Left lobe of liver (tissue), 2 donors: ENCODE data around the gene CCDC169. TPM values are rescaled to one million over a fixed set of nuclear protein-coding genes. Genes with fewer than 3 reads are reported as not detected.
"Not testable (repeated sequence)": the region's sequence is repeated elsewhere in the genome, so short reads cannot be mapped to it uniquely, and the experiment has no call there.

ENCODE experiments used
- ATAC-seq: fragments of 200-7000 bp; cut with Tn5 transposase; one replicate; pipeline ENCODE4 v1.9.1; 2020; ENCODE audit warnings: mild to moderate bottlenecking, moderate library complexity
- DNase-seq: peaks from one replicate; pipeline ENCODE4 v3.0.0-alpha.2; 2020; ENCODE audit warnings: low spot score
- total RNA-seq: library from RNA; stranded (reverse); gene quantifications from one replicate; pipeline ENCODE4 v1.2.1, GENCODE V29; 2021
- donor health status: DM: no; HTN: no; CAD: no; lungs with moderate emphysema.
- donor health status: DM: no; HTN: yes; CAD: no.

The CCDC169 gene
- total RNA-seq, 1 donor from 2014 or later, result 0.08 TPM

DNA sequence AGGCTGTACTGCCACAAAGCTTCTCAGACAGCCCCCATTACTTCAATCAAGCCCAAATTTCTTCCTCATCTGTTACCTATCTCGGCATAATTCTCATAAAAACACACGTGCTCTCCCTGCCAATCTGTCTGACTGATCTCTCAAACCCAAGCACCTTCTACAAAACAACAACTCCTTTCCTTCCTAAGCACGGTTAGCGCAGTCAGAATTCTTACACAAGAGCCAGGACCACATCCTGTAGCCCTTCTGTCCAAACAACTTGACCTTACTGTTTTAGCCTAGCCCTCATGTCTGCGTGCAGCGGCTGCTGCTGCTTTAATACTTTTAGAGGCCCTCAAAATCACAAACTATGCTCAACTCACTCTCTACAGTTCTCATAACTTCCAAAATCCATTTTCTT is 22.2 kb upstream of the CCDC169 start:
- ATAC-seq, DNase-seq: not testable (repeated sequence)

DNA sequence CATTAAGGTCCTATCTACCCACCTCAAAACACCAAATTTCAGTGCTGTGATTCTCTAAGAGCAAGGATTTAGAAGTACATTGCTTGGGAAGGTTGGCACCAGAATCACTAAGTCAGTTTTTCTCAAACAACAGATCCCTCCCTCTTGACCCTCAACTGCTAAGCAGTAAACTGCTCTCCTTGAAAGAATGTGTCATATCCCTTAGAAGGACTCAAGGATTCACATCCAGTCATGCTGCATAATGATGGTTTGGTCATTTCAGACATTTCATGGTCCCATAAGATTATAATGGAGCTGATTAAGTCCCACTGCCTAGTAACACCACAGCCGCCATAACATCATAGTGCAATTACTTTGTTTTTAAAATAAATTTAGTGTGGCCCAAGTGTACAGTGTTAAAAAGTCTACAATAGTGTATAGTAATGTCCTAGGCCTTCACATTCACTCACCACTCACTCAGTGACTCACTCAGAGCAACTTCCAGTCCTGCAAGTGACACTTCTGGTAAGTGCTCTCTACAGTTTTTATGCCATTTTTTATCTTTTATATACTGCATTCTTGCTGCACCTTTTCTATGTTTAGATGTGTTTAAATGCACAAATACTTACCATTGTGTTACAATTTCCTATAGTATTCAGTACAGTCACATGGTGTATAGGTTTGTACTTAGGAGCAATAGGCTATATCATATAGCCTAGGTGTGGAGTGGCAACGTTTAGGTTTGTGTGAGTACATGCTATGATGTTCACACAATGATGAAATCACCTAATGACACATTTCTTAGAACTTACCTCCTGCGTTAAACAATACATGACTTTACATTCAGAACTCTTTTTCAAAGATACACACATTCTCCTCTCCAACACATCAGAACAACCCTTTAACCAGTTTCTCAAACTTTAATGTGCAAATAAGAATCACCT is 15.7 kb upstream of the CCDC169 start:
- DNase-seq, result no peak
- no peak for ATAC-seq

DNA sequence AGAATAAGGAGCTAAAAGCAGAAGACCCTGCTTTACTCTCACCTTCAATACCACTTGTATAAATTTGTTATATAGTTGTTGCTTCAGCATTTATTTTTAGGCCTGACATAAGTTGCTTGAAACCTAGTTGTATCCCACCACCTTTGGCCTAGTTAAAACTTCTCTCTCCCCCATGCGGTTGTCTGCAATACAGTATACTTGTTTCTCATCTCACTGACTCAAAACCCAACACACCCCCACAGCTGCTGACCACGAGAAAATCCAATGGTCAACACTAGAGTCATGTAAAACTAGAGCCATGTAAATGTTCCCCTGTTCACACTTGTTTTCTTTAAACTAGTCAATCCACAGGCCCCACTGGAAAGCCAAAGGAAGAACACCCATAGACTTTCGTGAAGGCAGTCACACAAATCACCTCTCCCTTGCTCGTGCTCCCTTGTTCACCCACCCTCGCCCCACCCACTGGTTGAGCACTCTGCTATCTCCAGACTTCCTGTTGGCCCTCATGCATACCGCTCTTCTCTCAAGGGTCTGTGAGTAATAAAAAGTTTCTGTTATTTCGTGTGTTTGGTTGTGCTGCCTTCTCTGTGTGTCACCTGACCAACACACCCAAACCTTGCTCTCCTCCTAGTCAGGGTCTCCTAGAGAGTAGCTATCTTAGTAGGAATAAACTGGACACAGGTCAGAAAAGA is 12.9 kb upstream of the CCDC169 start:
- DNase-seq (no peak), ATAC-seq (no peak)

DNA sequence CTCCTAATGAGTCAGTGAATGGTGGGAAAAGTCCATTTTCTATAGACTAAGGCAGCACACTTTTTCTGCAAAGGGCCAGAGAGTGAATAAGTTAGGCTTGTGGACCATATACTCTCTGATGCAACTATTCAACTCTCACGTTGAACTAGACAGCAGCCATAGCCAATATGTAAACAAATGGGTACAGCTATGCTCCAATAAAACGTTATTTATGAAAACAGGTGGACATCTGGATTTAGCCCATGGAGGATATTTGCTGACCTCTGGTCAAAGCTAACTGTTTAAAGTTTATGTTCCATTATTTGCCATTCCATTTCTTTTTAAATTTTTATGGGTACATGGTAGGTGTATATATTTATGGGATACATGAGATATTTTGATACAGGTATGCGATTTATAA is 4.7 kb upstream of the CCDC169 start:
- DNase-seq (no peak), ATAC-seq (no peak)

DNA sequence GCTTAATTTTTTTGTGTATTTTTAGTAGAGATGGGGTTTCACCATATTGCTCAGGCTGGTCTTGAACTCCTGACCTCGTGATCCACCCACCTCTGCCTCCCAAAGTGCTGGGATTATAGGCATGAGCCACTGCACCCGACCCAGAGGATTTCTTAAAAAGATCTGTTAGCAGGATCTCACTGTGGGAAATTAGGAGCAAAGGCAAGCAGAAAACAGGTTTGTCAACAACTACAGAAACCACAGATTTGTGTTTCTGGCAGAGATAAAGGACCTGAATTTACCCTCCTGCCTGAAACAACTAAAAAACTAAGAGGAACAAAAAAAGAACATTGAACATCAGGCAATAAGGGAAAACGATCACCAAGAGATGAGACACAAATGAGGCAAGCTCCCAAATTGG is 1.9 kb upstream of the CCDC169 start:
- not testable (repeated sequence) for DNase-seq, ATAC-seq

DNA sequence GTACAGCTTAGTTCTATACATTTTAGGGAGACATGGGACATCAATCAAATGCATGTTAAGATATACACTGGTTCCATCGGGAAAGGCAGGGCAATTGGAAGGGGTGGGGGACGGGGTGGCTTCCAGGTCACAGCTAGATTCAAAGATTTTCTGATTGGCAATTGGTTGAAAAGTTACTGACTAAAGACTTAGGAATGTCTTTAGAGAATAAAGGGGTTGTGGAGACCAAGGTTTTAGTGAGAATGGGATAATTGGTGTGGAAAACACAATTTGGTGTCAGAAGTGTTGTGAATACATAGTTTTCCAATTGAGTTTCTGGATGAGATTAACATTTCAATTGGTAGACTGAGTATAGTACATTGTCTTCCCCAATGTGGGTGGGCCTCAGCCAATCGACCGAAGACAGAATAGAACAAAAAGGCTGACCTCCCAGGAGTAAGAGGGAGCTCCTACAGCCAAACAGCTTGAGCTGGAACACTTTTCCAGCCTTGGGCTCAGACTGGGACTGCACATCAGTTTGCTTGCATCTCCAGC is 988 bp upstream of the CCDC169 start:
- DNase-seq (no peak), ATAC-seq (no peak)

DNA sequence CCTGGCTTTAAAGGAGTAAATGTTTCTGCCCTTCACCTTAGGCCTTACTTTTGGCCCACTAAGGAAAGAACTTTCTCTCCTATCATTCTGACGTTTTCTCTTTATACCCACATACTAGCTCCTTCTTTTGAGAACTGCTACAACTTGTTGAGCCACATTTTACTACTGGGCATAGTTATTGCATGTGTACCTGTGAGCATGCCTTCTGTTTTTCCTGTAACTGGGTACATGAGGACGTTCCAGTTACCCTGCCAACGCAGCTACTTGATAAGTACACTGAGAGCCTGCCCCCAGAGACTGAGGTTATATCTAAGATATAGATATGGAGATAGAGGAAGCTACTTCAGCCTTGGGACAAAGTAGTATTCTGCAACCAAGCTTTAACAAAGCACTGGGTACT is 3.5 kb downstream of the CCDC169 start:
- no peak for ATAC-seq
- no peak for DNase-seq

DNA sequence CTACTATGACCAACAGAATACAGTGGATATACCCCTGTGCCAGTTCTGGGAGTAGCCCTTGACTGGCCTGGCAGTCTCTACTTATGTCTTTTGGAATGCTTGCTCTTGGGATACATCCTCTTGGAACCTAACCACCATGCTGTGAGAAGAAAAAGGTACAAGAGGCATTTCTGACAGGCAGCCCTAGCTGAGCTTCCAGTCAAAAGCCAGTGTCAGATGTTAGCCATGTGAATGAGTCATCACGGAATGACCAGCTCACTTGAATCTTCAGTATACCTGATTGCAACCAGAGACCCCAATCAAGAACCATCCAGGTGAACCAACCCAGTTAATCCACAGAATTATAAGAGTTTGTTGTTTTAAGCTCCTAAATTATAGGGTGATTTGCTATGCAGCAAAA is 4.1 kb downstream of the CCDC169 start:
- ATAC-seq, result no peak

DNA sequence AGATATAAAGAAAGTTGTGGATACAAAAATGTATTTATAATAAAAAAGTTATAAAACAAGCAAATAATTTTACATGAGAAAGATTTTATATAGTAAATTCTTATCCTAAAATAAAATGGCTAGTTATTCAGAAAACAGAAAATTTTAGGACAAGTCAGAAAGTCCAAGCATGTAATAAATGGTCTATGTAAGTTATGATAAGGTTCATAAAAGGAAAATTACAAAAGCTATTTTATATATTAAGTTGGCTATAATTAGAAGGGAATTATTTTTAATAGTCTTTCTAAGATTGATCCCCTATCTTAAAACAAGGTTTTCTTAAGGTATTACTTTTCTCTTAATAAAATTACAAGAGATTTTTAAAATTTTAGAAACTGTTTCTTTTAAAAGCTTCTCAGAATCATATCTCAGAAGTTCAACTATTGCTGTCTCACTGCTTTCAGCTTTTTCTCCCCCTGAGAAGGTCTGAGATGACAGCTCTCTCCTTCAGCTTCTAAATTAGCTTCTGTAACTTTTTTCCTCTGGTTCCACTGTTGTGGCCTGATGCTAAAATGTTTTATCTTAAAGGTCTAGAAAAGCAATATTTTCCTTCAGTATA is 8.7 kb downstream of the CCDC169 start:
- no peak for ATAC-seq
- no peak for DNase-seq

More for the DNA sequence above, 4.1 kb downstream of the CCDC169 start:
- DNase-seq, result no peak

DNA sequence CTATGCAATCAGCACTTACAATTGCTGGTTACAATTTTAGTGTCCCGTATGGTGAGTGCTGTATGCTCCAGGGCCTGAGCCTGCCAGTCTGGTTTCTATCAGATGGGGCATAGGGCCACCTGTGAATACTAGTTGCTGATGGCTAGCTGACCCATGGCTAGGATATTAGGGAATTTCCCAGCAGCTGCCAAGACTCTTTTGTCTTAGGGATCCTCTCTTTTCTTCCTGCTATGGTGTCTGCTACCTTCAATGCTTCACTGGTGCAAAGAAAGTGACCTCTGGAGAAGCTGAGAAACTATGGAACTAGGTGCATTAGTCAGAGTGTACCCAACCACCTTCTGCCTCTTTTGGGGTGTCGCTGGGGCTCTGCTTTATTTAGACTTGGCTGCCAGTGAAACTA is 11.6 kb downstream of the CCDC169 start:
- ATAC-seq, result no peak
- no peak for DNase-seq

DNA sequence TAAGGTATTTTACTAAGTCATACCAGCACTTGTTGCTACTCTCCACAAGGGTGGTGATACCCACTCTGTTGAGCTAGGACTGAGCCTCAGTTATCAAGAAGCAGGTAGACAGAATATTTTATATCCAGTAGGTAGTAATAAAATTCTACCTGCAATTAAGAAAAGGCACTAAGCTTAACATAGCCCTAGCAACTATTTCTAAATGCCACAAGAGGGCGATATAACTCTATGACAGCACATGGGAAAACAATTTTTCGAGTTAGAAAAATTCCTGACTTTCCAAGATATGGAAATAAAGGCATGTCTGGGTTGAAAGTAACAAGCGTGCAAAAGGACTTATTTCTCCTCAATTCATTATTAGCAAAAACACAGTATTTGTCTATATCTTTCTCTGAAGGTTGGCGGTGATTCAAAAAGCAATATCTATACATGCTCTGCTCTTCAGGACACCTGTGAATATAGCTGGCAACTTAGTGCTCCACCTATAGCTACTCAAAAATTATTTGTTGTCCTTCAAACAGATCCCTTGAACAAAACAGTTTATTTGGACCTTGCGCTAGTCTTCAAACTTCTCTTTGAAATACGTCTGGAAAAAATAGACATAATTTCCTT is 14.7 kb downstream of the CCDC169 start:
- ATAC-seq (peak; percentile 87), DNase-seq (no peak)

DNA sequence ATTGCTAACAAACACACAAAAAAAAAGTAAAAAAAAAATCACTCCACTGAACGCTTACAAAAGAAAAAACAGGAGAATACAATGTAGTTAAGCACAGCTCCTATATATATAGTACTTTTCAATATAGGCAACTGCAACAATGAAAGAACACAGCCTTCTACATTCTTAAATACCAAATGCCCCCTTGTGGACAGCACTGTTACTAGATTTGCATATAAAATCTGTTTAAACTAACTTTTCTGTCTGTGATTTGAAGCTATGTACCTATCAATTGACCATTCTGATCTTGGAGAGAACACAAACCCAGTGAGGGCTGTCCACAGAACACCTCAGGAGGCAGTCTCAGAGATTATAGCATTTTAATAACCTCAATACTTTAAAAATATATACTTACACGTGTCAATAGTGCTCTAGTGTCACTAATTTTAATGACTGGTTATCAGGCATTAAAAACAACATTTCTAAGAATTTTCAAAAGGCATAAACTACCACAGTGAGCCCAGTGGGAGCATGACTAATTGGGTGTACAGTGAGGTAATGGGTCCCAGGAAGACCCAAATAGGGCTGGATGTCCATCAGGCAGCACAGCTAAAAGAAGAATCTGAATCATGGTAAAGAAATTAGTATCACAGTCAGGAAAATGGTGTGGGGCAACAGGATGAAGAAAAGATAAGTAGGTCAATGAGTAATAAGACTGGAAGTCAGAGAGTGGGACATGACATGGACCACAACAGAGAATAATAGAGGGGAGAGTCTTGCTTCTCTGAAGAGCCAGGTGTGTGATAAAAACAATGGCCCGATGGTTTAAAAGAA is 22.2 kb downstream of the CCDC169 start:
- DNase-seq, result no peak
- peak; percentile 68 for ATAC-seq

DNA sequence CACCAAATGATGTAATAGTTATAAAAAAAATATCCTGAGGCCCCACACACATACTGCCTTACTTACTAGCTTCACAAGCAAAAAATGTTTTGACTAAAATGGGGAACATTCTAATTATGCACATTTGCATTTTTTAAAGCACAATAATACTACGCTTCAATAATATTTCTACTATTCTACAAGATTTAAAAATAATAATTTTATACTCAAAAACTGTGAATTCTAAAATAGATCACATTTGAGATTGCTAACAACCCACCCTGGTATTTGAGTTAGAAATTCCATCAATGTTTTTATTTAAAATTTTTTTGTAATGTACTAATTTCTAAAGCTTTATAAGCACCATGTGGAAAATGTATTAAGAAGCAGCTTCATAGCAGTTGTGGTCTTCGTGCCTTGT is 24.2 kb downstream of the CCDC169 start:
- no peak for DNase-seq
- no peak for ATAC-seq

DNA sequence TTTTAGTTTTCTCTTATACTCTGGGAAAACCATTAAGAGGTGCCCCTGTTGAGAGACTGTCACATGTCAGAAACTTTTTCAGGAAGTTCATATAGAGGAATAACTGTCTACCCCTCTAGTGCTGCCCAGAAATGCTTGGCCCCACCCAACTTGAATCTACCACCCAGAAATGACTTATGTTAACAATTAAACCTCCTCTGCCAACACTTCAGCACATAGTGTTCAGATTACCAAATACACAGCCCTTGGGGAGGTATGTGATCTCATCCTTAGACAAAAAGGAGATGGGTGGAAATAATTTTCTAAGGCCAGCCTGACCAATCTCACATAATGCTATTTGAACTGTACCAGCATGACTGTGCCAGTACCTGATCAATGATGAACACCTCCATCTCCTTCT is 35.6 kb downstream of the CCDC169 start:
- DNase-seq, result no peak
- no peak for ATAC-seq

DNA sequence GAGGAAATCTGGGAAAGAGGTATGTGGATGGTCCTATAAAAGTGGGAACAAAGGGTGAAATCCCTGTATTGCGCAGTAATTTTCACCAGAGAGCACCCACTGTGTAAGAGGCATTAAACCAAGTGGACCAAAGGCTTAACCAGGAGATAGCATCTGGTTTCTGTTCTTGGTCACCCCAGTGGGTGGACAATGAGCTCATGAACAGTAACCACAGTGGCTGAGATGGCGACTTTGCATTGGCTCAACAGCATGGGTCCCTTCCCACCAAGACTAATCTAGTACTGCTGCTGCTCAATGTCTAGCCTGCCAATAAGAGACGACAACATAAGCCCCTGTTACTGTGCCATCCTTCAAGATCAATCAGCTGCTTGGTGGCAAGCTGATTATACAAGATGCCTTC is 36.6 kb downstream of the CCDC169 start:
- DNase-seq, result no peak
- no peak for ATAC-seq

DNA sequence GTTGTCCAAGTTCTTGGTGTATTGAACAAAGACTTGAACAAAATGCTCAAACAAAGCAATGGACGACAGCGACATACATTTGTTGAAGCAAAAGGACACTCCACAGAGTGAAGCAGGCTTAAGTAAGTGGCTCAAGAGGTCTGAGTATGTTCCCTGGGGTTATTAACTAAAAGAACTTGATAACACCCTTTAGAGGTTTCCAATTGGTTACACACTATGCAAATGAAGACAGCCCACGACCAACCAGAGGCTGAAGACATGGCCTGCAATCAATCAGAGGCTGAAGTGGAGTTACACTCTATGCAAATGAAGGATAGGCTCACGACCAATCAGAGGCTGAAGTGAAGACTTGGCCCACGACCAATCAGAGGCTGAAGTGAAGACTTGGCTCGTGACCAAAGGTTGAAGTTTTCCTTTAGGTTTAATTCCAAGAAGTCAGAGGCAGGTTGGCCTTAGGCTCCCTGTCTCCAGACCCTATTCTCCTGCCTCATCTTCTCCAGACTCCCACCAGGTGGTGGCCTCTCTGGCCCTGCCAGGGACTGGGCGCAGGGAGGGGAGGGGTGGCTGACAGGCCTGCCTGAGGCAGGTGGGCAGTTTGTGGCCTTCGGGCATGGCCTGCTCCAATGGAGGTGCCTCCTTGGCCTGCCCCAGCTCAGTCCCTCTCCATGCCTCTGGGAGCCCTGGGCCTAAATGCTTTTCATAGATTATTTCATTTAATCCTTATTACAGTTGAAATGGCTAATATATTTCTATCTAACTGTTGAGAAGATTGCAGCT is 38.1 kb downstream of the CCDC169 start:
- ATAC-seq, result no peak
- DNase-seq, result no peak

DNA sequence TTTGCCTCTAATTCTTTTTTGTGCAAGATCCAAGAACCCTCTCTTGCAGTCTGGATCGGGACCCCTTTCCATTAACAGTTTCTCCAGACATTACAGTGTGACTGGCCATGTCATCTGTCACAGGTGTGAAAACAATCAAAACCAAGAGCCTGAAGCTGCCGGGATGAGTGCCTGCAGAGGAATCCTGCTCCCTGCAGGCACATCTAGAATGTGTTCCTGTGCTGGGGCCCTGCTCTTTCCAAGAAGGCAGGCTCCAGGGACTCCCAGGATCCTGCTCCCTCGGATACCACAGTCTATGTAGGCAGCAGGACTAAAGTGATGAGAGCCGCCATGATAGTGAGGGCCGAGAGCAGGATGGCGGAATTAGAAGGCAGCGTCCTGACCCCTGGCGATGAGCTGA is 38.8 kb downstream of the CCDC169 start:
- DNase-seq, result no peak
- no peak for ATAC-seq

DNA sequence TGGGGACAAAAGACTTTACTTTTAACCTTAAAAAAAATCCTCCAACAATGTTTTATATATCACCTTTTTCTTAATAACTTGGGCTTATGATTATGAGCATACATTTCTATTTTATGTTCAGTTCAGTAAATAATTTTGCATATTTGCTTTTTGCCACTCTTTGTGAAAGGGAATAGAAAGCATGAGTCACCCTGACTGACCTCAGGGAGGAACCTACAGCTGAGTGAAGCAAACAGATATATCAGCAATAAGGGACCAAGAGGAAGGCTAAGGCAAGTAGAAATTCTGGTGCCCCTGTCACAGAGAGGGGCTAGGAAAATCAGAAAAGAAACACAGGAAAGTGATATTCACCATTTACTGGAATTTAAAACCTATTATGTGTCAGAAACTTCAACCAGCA is 46.1 kb downstream of the CCDC169 start:
- no peak for DNase-seq
- ATAC-seq, result no peak

DNA sequence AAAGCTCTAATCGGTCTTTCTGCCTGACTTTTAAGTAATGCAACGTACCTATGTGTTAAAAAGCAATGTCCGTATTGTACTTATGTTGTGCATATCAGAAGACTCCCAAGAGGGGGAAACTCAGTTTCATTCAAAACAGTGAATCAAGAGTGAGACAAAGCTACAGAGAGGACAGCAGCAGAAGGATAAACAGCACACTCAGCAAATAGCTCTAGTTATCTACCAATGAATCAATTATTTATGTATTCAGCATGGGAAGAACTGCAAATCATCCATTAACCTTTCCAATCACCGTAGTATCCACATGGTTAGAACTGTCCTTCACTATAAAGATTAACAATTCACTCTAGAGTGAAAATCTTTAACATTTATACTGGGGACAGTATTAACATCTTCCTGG is 46.6 kb downstream of the CCDC169 start:
- DNase-seq, result no peak
- ATAC-seq, result no peak

DNA sequence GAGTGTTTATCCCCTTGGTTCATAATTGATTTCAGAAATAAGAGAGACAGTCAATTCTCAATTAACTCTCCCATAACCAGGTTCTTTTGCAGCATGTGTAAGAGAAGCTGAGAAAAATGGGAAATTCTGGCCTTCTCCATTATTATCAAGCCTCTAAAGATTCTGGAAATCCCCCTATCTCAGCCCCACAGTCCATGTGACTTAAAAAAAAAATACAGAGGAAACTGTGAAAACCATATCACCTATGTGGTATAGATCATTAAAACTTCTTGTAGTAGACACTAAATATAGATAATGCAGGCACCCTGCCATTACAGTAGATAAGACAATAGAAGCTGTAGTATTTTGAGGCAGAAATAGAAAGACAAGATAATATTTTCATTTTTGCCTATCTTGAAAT is 48.9 kb downstream of the CCDC169 start:
- DNase-seq (no peak), ATAC-seq (no peak)
